B cell (primary cell): ENCODE results near the gene ACAP3. TPM values are rescaled to one million over a fixed set of nuclear protein-coding genes. Genes with fewer than 3 reads are reported as not detected.

ENCODE experiments used
- ATAC-seq: fragments of 200-7000 bp; cut with Tn5 transposase; one replicate; pipeline ENCODE4 v1.10.0; 2021; ENCODE audit warnings: low read depth, mild to moderate bottlenecking, moderate number of reproducible peaks, moderate library complexity
- CTCF ChIA-PET: fragments of 350-600 bp; sonication (Branson Sonifier 250); formaldehyde crosslinking; loops from one replicate; lab custom pipeline; 2021; ENCODE audit warnings: antibody characterized with exemption, inconsistent platforms; lab: Charles Lee
- POLR2A ChIA-PET: fragments of 350-600 bp; sonication (Branson Sonifier 250); formaldehyde crosslinking; loops from one replicate; lab custom pipeline; 2021; ENCODE audit warnings: antibody characterized with exemption; lab: Charles Lee
- DNase-seq: peaks from one replicate; pipeline ENCODE4 v3.0.0; 2013
- H2AFZ ChIP-seq: 2 replicates; pipeline ENCODE4 v1.6.1; 2012; ENCODE audit warnings: mild to moderate bottlenecking, low read depth, low read length; ENCODE audit not compliant: insufficient read depth, poor library complexity, severe bottlenecking
- H3K27ac ChIP-seq, 2 donors: 1 replicate in 1 of 2; 2 replicates in 1 of 2; pipeline ENCODE4 v1.5.1; 2012 to 2013; ENCODE audit warnings: low read length in 2 of 2, mild to moderate bottlenecking in 2 of 2, moderate library complexity in 1 of 2
- H3K27me3 ChIP-seq, 4 experiments: fragments of 200-600 bp in 1 of 4; sonication (generic) in 1 of 4; replicated peaks in 1 of 4; 1 replicate in 2 of 4; 2 replicates in 2 of 4; pipeline versions ENCODE4 v1.6.1 to v1.7.0; 2013 to 2016; ENCODE audit warnings: low read length in 3 of 4, mild to moderate bottlenecking in 2 of 4, mixed read lengths in 1 of 4, moderate library complexity in 1 of 4; ENCODE audit not compliant: insufficient read depth in 4 of 4, control insufficient read depth in 3 of 4; ENCODE audit errors: control extremely low read depth in 1 of 4
- H3K36me3 ChIP-seq, 2 experiments: replicated peaks in 1 of 2; 1 replicate in 1 of 2; 2 replicates in 1 of 2; pipeline versions ENCODE4 v1.6.1 to v1.7.1; 2013; ENCODE audit warnings: low read length in 1 of 2; ENCODE audit not compliant: insufficient read depth in 2 of 2, control insufficient read depth in 1 of 2; ENCODE audit errors: control extremely low read depth in 1 of 2, extremely low read depth in 1 of 2
- H3K4me1 ChIP-seq, 2 donors: fragments of 200-600 bp in 1 of 2; sonication (generic) in 1 of 2; 1 replicate in 1 of 2; 2 replicates in 1 of 2; pipeline versions ENCODE4 v1.5.1 to v1.6.1; 2013 to 2017; ENCODE audit warnings: low read length in 2 of 2; ENCODE audit not compliant: control insufficient read depth in 2 of 2, insufficient read depth in 2 of 2
- H3K4me2 ChIP-seq: replicated peaks from 2 replicates; pipeline ENCODE3; 2012; ENCODE audit warnings: mild to moderate bottlenecking, low read depth, low read length; ENCODE audit not compliant: poor library complexity, severe bottlenecking
- H3K4me3 ChIP-seq, 5 experiments: fragments of 200-600 bp in 1 of 5; sonication (generic) in 1 of 5; 1 replicate in 3 of 5; 2 replicates in 2 of 5; pipeline versions ENCODE4 v1.5.1 to v1.7.0; 2011 to 2016; ENCODE audit warnings: low read length in 4 of 5, mild to moderate bottlenecking in 4 of 5, low read depth in 2 of 5, control low read depth in 1 of 5, moderate library complexity in 1 of 5; ENCODE audit not compliant: insufficient read depth in 1 of 5; ENCODE audit errors: control extremely low read depth in 1 of 5, extremely low read depth in 1 of 5
- H3K79me2 ChIP-seq: fragments of 200-600 bp; sonication (generic); one replicate; pipeline ENCODE4 v1.6.0; 2016; ENCODE audit warnings: low read length; ENCODE audit not compliant: control insufficient read depth, insufficient read depth
- H3K9ac ChIP-seq: fragments of 200-600 bp; sonication (generic); 2 replicates; pipeline ENCODE4 v1.6.1; 2017; ENCODE audit warnings: mild to moderate bottlenecking, low read length, moderate library complexity
- H3K9me3 ChIP-seq, 3 donors: one replicate each; pipeline versions ENCODE4 v1.6.1 to v1.7.1; 2013; ENCODE audit warnings: low read length in 2 of 3; ENCODE audit not compliant: control insufficient read depth in 2 of 3, insufficient read depth in 1 of 3; ENCODE audit errors: control extremely low read depth in 1 of 3
- H4K20me1 ChIP-seq: 2 replicates; pipeline ENCODE4 v1.6.0; 2012; ENCODE audit warnings: mild to moderate bottlenecking, low read length; ENCODE audit not compliant: insufficient read depth, control insufficient read depth, poor library complexity, severe bottlenecking
- H3K27ac Mint-ChIP-seq: one replicate; pipeline ENCODE4 v1.8.0; 2021; ENCODE audit warnings: mixed read lengths
- H3K27me3 Mint-ChIP-seq: one replicate; pipeline ENCODE4 v1.8.0; 2021; ENCODE audit warnings: mixed read lengths
- H3K4me1 Mint-ChIP-seq: one replicate; pipeline ENCODE4 v1.8.0; 2021; ENCODE audit warnings: mixed read lengths
- H3K4me3 Mint-ChIP-seq: one replicate; pipeline ENCODE4 v1.8.0; 2021; ENCODE audit warnings: mixed read lengths
- H3K9me3 Mint-ChIP-seq: one replicate; pipeline ENCODE4 v1.8.0; 2022; ENCODE audit warnings: mixed read lengths; ENCODE audit not compliant: insufficient read depth
- EZH2 ChIP-seq: IDR thresholded peaks from 2 replicates; pipeline ENCODE4 v1.6.1; 2012; ENCODE audit warnings: borderline replicate concordance, low read depth, mild to moderate bottlenecking, moderate library complexity, low read length; ENCODE audit not compliant: insufficient read depth, poor library complexity, severe bottlenecking
- WGBS: methylation state at CpG from one replicate; pipeline ENCODE4 v1.1.5; 2013; ENCODE audit warnings: missing lambda C conversion rate; ENCODE audit not compliant: insufficient coverage; 5-methylcytosine and 5-hydroxymethylcytosine counted together
- intact Hi-C: fragments of 100-400 bp; cut with micrococcal nuclease; formaldehyde crosslinking; loops from one replicate; pipeline ENCODE4 v1.10.0; 2022
- polyA plus RNA-seq: library from polyadenylated mRNA; depleted of rRNA; stranded (reverse); fragments of >200 nt; gene quantifications from 2 replicates; pipeline ENCODE4 v1.2.3, GENCODE V29; 2012
- total RNA-seq, 2 donors: library from RNA; stranded (reverse); fragments of 120-200 nt in 1 of 2; gene quantifications; 1 replicate in 1 of 2; 2 replicates in 1 of 2; pipeline versions ENCODE4 v1.2.3 to v1.2.4, GENCODE V29; 2013 to 2022
- TF ChIP-seq, protein P1 (sequence below): fragments of 200-600 bp; IDR thresholded peaks from one replicate; pipeline ENCODE4 v1.8.0; 2022; ENCODE audit warnings: antibody characterized with exemption, mild to moderate bottlenecking

ACAP3 gene
- total and polyA plus RNA-seq, 2 donors (not counting 1 experiment from before 2014, with no cell fraction given) = 40.7 to 124 TPM

DNA sequence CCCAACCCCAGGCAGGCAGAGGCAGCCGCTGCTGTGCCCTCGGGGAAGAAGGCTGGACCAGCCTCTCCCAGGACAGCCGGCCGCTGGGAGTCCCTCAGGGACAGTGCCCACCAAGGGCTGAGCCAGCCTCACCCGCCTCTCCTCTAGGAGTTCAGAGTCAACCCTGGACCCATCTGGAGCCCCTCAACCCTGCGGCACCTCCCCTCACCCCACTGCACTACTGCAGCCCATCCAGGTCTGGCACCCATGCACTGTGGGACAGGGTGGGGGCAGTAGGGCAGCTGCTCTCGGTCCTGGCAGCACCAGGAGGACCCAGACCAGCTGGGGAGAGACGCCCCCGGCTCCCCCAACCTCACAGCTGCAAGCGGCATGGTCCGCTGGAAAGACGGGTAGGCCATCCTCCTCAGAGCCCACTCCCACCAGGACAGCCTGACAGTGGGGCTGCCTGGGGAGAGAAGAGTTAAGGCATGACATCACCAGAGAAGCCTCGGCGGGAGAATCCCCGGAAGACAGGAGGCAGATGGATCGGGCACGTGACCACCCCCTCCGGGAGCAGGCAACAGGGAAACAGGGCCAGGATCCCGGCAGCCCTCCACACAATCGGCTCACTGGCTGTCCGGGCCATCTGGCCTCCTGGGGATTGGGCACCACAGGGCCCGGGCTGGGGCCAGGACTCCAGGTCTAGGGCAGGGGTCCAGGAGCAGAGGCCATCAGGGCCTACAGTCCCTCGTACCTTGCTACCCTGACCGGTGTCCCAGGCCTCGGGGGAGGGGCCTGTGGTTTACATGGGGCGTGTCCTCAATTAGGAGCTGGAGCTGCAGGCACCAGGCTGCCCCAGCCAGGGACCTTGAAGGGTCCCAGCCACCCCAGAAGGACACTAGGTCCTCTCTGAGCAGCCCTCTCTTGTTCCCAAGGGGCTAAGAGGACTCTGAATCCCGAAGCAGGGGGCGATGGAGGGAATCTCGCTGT lies 3.1 kb downstream of the ACAP3 start:
- Histone ChIP-seq H3K27ac (peak overlapping the region; percentile 27 to 63), H3K4me1 (peaks cover 34 to 45% of the 10 kb centered on the region in 2 donors), H3K4me3 (peak overlapping the region in 4 of 5 experiments; percentile 35 to 73 (median 53)), H3K9ac (peak overlapping the region; percentile 76), H4K20me1 (peaks cover 44% of the 10 kb centered on the region), H2AFZ (peak overlapping the region; percentile 76), H3K27me3 (no peaks in the 10 kb centered on the region), H3K79me2 (peaks cover 36% of the 10 kb centered on the region), H3K4me2 (peak overlapping the region; percentile 99), H3K36me3 (no peaks in the 10 kb centered on the region), H3K9me3 (no peaks in the 10 kb centered on the region)
- WGBS = 41% methylated on average over 22 of the region's 29 CpGs
- intact Hi-C loops = loop anchor here (1.0 to 5.0 kb wide), 4 partner anchors 31 to 292 kb away; partner anchors contain the start of genes B3GALT6, ISG15, SDF4 and UBE2J2
- Mint-ChIP-seq H3K4me3 (peak overlapping the region; percentile 88), H3K9me3 (no peaks in the 10 kb centered on the region), H3K27me3 (no peaks in the 10 kb centered on the region), H3K27ac (peak overlapping the region; percentile 92), H3K4me1 (peaks cover 35% of the 10 kb centered on the region)
- ATAC-seq (no peak), DNase-seq (no peak)
- ChIA-PET CTCF (interaction anchor here (0.9 to 1.6 kb wide), 10 partner anchors 8 to 286 kb away, joined by 3 to 16 read pairs (median 4); partner anchors contain the start of gene AURKAIP1), POLR2A (interaction anchor here (0.6 kb wide), 1 partner anchor 51 kb away, joined by 3 read pairs; no protein-coding TSS in a partner anchor)
- TF ChIP-seq, protein P1, sequence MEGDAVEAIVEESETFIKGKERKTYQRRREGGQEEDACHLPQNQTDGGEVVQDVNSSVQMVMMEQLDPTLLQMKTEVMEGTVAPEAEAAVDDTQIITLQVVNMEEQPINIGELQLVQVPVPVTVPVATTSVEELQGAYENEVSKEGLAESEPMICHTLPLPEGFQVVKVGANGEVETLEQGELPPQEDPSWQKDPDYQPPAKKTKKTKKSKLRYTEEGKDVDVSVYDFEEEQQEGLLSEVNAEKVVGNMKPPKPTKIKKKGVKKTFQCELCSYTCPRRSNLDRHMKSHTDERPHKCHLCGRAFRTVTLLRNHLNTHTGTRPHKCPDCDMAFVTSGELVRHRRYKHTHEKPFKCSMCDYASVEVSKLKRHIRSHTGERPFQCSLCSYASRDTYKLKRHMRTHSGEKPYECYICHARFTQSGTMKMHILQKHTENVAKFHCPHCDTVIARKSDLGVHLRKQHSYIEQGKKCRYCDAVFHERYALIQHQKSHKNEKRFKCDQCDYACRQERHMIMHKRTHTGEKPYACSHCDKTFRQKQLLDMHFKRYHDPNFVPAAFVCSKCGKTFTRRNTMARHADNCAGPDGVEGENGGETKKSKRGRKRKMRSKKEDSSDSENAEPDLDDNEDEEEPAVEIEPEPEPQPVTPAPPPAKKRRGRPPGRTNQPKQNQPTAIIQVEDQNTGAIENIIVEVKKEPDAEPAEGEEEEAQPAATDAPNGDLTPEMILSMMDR = no peak
- no peak for TF ChIP-seq EZH2
